Endothelial cell of hepatic sinusoid (primary cell): Measurements from ENCODE around the gene ZSCAN18.

ENCODE experiments used
- in situ Hi-C: cut with HindIII; loops from 2 replicates; pipeline ENCODE4 v1.10.0; 2017; ENCODE audit warnings: low sequenced_read_pairs

Gene ZSCAN18

DNA sequence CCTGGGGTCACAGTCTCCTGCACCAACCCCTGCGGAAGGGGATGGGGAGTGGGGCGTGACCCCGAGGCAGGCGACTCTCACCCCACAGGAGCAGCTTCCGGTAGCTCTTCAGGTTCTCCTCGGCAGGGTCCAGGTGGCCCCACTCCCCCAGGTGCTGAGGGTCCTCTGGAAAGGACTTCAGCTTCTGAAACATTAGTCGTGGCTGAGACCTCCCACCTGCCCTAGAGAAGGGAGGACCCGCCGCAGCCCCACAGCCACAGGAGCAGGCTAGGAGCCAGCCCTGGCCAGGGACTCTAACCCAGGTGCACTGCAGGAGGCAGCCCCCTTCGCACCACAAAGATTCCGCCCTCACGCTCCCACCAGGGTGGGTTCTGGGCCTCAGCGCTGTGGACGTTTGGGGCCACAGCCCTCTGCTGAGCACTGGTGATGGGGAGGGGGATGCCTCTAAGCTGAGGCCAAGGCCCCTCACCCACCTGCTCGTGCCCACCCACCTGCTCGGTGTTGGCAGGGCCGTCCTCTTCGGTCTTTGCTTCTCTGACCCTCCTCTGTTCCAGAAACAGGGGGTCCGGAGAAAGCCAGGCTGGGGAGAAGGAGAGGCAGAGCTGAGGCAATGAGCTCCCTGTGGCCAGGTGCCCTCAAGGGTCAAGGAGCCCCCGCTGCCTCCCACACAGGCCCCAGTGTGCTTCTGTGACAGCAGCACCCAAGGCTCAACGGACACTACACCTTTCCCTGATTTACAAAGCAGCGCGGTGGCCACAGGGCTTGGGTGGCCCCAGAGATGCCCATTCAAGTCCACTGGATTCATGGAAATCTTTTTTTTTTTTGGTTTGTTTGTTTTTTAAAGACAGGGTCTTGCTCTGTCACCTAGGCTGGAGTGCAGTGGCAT is 11.0 kb downstream of the ZSCAN18 start:
- in situ Hi-C loops, result no loop called here

DNA sequence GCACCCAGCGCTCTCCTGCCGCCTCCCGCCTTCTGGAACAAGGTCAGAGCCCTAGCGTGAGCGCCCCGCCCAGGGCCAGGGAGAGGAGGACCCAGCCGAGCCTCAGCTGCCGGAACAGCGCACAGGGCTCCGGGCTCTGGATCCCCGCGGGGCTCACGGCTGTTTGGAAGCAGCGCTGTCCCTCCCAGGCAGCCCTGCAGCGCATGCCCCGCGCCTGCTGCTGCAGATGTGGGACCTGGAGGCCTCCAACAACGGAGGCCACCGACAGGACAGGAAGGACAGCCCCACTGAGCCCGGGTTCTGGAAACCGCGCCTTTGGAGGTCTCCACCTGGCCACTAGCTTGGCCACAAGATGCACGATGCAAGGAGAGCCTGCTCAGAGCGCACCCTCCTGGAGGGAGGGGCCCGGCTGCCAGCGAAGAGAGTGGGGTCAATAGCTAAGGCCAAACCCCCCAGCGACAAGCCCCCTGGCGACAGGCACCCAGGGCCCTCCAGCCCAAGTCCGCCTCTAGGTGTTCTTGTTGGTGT is 12.6 kb downstream of the ZSCAN18 start:
- in situ Hi-C loops, result no loop called here

DNA sequence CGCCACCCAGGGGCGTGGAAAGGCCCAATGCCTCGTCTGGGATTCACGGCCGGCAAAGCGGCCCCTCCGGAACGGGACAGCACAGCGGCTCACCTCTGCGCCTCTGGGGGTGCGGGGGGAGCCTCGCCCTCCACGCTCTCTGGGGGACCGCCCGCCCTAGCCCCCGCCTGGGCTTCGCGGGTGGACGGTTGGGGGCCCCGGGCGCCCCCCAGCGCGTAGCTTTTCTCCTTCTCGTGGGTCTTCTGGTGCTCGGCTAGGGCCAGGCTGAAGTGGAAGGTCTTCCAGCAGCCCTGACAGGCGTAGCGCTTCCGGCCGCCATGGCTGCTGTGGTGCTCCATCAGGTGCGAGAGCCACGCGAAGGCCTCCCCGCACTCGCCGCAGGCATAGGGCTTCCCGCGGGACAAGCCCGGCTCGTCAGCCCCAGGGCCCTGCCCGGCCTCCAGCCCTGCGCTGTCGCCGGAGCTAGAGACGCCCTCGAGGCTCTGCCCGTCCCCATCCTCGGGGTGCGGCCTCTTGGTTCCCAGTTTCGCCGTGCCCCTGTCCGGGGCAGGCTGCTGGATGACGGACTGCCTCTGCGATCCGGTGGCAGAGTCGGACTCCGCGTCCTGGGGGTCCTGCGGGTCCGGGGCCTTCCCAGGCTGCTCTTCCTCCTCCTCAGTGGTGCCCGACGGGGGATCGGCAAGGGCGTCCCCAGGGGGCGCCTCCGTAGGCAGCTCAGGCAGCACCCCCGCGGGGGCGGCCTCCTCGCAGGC is 13.3 kb downstream of the ZSCAN18 start:
- in situ Hi-C loops, result no loop called here

DNA sequence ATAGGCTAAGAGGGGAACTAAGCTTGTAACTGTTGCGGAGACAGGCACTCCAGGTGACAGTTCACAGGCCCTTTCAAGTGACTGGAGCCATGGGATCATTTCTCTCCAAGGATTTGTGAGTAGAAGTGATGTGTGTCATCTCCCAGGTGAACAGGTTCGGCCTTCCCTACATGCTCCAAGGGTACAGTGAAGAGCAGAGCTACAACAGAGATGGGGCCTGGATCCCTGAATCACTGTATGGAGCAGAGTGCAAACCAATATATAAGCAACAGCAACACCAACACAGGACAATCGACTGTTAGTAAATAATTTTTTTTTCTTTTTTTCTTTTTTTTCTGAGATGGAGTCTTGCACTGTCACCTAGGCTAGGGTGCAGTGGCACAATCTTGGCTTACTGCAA is 15.0 kb downstream of the ZSCAN18 start:
- in situ Hi-C loops, result no loop called here

DNA sequence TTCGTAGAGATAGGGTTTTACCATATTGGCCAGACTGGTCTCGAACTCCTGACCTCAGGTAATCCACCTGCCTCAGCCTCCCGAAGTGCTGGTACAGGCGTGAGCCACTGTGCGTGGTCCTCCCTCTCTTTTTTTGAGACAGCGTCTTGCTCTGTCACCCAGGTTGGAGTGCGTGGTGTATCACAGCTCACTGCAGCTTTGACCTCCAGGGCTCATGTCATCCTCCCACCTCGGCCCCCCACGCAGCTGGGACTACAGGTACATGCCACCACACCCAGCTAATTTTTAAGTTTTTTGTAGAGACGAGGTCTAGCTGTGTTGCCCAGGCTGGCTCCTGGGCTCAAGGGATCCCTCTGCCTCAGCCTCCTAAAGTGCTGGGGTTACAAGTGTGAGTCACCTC is 18.2 kb downstream of the ZSCAN18 start:
- in situ Hi-C loops, result no loop called here

DNA sequence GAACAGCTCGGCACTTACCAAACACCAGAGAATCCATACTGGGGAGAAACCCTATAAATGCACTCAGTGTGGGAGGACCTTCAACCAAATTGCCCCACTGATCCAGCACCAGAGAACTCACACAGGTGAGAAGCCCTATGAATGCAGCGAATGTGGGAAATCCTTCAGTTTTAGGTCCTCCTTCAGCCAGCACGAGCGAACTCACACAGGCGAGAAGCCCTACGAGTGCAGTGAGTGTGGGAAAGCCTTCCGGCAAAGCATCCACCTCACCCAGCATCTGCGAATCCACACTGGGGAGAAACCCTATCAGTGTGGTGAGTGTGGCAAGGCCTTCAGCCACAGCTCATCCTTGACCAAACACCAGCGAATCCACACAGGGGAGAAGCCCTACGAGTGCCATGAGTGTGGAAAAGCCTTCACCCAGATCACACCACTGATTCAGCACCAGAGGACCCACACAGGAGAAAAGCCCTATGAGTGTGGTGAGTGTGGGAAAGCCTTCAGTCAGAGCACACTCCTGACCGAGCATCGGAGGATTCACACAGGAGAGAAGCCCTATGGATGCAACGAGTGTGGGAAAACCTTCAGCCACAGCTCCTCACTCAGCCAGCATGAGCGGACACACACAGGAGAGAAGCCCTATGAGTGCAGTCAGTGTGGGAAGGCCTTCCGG is 30.7 kb downstream of the ZSCAN18 start:
- in situ Hi-C loops, result no loop called here

DNA sequence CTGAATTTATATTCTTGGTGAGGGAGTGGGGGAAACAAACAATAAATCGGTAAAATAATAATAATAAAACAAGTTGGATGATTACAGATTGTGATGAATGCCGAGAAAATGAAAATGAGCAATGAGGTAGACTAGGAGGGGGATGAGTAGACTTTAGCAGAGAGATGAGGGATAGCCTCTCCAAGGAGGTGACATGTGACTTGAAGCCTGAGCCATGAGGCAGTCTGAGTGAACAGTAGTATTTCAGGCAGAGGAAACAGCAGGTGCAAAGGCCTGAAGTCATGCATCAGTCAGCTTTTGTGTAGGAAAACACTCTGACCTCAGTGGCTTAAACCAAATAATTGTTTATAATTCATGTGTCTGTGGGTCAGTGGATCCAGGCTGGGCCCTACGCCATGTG is 34.3 kb downstream of the ZSCAN18 start:
- in situ Hi-C loops, result no loop called here

DNA sequence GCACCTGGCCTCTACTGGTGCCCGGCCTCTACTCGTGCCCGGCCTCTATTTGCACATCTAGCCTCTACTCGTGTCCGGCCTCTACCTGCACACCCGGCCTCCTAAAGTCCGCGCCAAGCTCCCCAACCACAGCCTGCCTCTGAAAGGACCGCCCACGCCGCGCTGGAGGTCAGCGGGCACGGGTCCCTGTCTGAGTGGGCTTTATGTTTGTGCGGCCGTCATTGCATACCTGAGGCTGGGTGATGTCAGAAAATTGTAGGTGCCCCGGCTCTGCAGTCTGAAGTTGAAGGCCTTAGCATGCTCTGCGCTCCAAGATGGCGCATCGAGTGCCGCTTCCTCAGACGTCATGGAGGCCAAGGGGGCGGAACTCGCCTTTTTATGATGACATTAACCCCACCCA is 37.8 kb downstream of the ZSCAN18 start:
- in situ Hi-C loops, result no loop called here

DNA sequence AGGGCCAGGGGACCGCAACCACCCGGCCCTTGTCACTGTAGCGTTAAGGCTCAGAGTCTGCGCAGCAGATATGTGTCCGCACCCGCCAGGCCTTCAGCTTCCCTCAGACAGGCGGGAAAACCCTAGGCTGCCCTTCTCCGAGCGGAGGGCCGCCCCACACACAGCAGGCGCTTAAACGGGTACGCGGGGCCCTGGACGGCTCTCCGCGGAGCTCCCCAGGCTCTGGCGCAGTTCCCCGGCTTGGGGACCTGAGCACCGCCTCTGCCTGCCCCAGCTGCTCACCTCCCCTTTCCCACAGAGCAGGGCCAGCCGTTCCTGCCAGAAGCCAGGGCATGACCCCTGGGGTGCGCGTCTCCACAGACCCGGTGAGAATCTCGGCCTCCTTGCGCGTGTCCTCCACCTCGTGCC is 38.4 kb downstream of the ZSCAN18 start:
- in situ Hi-C loops, result no loop called here

DNA sequence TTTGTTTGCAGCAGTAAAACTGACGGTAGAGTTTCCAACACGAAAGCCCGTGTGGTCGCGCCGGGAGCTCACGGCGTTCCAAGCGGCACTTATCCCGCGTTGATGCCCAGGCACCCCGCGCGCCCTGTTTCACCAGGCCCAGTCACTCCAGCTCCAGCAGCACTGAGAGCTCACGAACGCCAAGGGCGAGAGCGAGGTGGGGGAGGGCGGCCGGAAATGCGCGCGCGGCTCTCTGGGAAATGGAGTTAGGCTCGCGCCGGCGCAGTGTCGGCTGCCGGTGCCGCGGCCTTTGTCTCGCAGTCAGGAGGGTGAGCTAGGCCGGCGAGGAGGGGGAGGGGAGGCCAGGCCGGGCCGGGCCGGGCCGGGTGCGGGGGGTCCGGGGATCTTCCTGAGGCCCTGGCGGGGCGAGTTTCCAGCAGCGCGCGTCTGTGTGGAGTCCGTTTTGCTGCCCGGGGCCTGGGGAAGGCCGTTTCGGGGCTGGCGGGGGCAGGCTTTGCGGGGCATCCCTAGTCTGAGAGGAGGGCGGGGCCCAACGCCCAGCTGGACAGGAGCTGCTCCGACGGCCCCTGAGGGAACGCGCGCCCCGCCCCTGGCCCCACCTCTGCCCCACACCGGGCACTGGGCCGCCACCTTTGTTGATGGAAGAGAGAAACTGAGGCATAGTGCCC is 38.9 kb downstream of the ZSCAN18 start, which contains the start of gene ZNF135:
Gene ZNF135 (plus strand): TSS at position 280 of the 668 bp plus-strand sequence. CDS start 721 bp downstream, outside the sequence.
- in situ Hi-C loops, result no loop called here

DNA sequence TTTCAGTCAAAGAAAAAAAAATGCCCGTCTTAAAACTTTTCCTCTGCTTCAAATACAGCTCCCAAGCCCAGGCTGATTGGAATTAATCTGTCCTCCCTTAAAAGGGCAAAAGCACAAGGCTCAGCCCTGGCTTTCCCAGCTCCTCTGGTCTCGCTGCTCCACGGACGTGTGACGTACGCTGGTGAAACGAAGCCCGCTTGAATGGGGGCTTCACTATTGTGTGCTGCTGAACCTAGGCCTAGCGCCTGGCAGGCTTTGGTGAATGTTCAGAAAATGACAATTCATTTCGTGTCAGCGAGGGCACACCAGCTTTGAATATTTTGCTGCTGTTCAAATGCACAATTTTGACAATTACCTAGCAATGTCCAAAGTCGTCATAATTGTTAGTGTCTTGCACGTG is 39.6 kb downstream of the ZSCAN18 start:
- in situ Hi-C loops, result no loop called here

DNA sequence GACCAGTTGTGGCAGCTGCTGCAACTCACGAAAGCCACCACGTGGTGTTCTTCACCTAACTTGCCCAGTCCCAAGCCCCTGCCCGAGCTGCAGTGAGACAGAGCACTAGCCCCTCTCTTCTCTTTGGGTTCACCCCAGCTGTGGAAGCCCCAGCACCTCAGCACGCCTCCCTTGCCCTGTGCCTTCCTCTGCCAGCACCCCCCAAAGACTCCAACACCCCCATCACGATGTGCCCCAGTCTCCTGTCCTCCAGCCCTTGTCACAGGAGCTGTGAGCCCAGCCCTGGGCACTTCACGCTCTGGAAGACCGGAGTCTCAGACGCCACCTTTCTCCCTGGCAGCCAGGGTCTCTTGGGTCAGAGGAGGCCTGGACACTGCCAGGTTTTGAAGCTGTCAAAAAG is 41.2 kb downstream of the ZSCAN18 start:
- in situ Hi-C loops, result no loop called here

DNA sequence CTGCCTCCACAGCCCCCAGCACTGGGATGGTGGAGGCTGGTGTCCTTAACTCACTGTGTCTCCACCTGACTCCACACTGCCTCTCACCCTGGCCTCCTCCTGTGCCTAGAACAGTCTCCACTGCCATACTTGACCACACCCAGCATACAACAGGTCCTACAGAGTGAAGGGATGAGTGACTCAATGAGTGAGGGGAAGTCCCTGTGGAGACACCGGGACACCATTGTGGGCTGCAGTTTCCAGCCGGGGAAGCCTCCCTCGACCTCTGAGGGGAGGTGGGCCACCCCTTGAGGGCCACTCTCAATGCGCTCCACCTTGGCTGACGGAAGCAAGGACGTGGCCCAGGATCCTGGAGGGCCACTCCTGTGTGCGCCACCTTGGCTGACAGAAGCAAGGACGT is 41.8 kb downstream of the ZSCAN18 start:
- in situ Hi-C loops, result no loop called here

DNA sequence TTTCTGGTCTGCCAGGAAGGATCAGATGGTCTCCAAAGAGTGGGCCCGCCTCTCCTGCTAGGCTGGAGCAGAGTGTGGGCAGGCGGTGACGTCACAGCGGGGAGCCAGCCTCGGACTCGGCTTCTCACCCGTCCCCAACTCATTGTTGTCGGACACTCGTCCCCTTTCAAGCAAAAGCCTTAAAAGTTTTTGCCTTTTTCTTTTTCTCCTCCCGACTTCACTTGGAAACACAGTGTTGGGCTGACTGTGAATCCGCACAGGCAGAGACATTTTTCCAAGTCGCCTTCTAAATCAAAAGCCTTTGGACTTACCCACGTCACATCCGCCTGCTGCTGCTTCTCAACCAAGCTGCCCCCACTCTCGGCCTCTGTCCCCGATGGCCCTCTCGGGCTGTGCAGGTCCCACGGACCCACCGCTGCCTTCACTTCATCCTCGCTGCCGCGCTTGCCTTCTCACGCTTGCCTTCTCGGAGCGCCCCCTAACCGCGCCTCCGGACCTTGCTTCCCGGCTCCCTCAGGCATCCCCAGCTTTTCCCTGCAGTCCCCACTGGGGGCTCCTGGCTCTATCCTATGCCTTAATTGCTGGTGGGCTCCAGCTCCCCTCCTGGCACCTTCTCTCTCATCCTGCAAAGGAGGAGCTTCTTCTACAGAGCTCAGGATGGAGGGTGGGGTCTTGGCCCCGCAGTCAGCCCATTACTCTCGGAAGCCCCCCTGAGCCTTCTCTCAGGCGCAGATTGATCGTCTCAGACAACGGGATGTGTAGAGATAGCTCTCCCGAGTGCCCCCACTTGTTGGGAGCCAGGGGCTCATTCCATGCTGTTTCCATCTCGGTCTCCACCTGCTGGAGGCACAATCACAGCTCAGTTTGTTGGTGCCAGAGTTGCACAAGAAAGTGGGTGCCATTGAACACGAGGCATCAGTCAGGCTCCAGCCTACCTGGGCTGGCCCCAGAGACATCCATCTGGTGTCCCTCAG is 42.8 kb downstream of the ZSCAN18 start:
- in situ Hi-C loops, result no loop called here

DNA sequence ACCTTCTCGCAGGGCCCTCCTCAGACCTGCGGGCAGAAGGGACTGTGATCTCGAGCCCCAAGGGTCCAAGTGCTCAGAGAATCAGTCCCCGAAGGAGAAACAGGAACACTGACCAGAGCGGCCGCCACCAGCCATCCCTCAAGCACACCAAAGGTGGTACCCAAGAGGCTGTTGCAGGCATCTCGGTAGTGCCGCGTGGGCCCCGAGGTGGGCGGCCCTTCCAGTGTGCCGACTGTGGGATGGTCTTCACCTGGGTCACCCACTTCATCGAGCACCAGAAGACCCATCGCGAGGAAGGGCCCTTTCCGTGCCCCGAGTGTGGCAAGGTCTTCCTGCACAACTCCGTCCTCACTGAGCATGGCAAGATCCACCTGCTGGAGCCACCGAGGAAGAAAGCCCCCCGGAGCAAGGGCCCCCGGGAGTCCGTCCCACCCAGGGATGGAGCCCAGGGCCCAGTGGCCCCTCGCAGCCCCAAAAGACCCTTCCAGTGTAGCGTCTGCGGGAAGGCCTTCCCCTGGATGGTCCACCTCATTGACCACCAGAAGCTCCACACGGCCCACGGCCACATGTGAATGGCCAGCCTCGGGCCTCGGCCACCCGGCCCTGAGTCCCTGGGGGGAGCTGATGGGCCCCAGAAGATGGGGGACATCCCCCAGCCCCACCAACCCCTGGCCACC is 44.4 kb downstream of the ZSCAN18 start:
- in situ Hi-C loops, result no loop called here

DNA sequence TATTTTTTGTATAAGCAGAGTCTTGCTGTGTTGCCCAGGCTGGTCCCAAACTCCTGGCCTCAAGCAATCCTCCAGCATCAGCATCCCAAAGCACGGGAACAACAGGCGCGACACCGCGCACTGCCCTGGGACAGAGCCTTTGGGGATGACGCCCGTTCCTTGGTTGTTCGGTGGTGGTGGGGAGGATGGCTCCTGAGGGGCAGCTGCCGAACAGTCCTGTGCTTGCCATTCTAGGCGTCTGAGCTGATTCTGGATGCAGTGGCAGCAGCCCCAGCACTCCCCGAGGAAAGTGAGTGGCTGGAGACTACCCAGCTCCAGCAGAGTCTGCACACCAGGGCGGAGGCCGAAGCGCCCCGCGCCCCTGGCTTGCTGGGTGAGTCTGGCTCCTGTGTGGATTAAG is 45.8 kb downstream of the ZSCAN18 start:
- in situ Hi-C loops, result no loop called here

DNA sequence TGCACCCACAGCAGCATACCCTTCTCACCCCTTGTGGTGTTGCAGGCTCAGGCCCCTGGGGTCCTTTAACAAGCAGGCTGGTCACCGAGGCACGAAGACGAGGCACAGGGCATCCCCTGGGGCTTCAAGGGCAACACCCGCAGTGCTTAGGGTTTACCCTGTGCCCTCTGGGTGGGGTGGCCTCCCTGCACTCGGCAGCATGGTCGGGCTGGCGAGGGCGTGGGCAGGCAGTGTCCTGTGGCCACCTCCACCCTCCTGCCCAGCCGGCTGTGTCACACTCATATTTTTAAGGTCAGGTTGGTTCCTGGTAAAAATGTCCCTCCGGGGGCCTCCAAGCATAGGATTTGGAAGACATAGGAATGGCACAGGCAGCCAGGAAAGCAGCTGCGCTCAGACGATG is 50.4 kb downstream of the ZSCAN18 start:
- in situ Hi-C loops, result no loop called here

DNA sequence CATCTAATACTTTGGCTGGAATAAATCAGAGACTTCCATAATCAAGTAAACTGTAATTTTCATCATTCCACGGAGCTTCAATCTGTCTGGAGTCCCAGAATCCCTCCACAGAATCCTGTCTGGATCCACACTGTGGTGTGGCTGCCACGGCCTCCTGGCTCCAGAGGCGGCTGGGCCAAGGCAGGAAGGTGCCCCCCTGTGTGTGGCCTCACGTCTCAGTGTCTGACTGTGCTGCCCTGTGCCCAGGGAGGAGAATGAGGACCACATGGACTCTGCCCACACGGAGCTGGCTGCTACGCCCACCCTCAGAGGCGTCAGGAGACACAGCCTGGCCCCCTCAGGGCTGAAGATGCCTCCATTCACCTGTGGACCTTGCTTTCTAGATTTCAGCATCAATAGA is 51.2 kb downstream of the ZSCAN18 start:
- in situ Hi-C loops, result no loop called here

DNA sequence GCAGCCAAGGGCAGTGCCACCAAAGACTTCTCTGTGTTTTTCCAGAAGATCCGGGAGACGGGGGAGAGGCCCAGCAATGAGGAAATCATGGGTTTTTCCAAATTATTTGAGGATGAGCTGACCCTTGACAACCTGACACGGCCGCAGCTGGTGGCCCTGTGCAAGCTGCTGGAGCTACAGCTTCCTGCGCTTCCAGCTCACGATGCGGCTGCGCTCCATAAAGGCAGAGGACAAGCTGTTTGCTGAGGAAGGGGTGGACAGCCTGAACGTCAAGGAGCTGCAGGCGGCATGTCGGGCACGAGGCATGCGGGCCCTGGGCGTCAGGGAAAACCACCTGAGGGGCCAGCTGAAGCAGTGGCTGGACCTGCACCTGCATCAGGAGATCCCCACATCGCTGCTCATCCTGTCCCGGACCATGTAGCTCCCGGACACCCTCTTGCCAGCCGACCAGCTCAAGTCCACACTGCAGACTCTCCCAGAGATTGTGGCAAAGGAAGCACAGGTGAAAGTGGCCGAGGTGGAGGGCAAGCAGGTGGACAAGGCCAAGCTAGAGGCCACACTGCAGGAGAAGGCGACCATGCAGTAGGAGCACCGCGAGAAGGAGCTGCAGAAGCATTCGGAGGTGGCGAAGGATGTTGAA is 52.5 kb downstream of the ZSCAN18 start:
- in situ Hi-C loops, result no loop called here
